ENCODE measurements around the gene LRRC8A. TPM values are rescaled to one million over a fixed set of nuclear protein-coding genes. Genes with fewer than 3 reads are reported as not detected.
A peak's percentile ranks its signal among the peaks of the same experiment; 100 is the strongest.

LRRC8A gene
- total RNA-seq, 1 donor from 2014 or later: 68.8 TPM

GRCh38 chr9:128901379-128901778 lies 19.4 kb downstream of the LRRC8A start:
- no peak for DNase-seq (ENCODE audit: low read depth in 2 of 2)

GRCh38 chr9:128901822-128902221 lies 19.9 kb downstream of the LRRC8A start:
- DNase-seq (ENCODE audit: low read depth in 2 of 2): no peak

DNA sequence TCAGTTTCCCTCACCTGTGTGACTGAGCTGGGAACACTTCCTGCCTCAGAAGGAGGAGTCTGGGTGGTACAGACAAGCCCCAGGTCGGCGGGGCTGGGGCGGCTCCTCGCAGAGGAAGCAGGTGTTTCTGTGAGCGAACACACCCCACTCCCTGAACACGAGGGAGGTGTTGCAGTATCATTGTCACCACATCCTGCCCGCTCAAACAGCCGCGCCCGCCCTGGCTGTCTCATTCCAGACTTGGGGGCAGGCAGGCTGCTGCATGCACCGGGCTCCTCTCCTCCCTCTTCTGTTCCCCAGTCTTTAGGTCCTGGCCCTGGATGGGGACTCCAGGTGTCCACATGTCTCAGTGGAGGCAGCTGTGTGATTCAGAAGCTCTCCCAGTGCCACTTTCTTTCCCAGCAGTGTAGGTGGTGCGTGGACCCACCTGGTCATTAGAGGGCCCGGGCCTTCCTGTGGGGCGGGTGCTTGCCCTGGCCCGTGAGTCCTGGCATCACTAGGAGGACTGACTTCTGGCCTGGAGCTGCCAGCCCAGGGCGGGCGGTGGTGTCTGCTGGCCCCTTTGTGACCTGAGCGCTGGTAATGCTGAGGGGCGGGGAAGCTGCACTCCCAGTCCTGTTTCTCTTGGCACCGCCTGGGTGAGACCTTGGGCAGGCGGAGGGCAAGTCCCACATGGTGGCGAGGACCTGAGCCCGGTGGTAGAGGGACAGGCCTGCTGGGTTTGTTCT lies 20.6 kb downstream of the LRRC8A start:
- peak in 1 of 2 donors; percentile 48 for DNase-seq (ENCODE audit: low read depth in 2 of 2)

DNA sequence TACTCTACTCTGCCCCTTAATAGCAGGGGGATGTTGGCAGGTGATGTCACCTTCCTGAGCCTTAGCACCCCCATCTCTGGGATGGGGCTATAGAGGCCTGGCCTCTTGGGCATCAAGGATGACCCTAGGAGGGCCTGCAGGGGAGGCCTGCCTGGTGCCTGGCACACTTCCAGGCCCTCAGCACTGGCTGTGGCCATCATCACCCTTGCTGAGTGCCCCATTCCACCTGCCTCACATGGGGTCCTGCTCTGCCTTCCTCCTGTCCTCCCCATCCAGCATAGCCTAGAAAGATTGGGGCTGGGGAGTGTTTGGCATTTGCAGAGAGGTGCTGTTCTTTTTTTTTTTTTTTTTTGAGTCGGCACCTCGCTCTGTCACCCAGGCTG lies 21.1 kb downstream of the LRRC8A start:
- DNase-seq (ENCODE audit: low read depth in 2 of 2): no peak

GRCh38 chr9:128903871-128904620 lies 22.1 kb downstream of the LRRC8A start:
- no peak for DNase-seq (ENCODE audit: low read depth in 2 of 2)

GRCh38 chr9:128905964-128906363 lies 24.0 kb downstream of the LRRC8A start:
- DNase-seq (ENCODE audit: low read depth in 2 of 2): no peak

DNA sequence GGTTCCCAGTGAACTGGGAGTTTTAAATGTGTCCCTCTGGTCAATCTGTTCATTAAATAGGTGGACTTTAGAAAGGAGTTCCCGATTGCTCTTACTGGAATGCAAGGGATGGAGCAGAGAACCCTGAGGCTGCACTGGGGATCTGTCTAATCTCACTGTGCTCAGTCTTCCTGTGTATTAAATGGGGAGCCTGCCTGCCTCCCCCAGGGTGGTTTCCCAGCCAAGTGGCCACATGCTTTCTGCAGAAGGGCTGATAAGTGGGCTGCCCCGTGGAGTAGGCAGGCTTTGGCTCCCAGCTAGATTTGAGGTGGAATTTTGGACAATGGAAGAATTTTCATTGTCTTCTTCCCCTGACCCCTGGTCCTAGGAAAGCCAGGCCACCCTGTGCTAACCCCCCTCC lies 24.8 kb downstream of the LRRC8A start:
- DNase-seq (ENCODE audit: low read depth in 2 of 2): no peak

DNA sequence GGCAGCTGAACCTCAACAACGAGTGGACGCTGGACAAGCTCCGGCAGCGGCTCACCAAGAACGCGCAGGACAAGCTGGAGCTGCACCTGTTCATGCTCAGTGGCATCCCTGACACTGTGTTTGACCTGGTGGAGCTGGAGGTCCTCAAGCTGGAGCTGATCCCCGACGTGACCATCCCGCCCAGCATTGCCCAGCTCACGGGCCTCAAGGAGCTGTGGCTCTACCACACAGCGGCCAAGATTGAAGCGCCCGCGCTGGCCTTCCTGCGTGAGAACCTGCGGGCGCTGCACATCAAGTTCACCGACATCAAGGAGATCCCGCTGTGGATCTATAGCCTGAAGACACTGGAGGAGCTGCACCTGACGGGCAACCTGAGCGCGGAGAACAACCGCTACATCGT lies 26.4 kb downstream of the LRRC8A start:
- no peak for DNase-seq (ENCODE audit: low read depth in 2 of 2)

GRCh38 chr9:128909859-128910258 lies 27.9 kb downstream of the LRRC8A start:
- no peak for DNase-seq (ENCODE audit: low read depth in 2 of 2)

DNA sequence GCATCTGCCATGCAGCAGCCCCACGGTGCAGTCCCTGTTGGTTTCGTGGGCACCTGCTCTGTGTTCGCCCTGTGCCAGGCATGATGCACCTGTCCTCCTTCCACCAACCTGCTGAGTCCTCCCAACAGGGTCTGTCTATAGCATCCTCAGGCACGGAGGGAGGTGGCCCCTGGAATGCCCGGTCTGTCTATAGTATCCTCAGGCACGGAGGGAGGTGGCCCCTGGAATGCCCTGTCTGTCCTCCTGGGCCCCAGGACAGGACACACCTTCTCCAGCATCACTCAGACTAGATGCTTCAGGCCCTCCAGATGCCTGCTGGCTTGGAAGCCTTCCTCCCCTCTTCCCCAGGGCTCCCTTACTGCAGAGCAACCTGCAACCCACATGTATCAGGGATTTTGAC lies 29.0 kb downstream of the LRRC8A start:
- DNase-seq (ENCODE audit: low read depth in 2 of 2): no peak

- DNase-seq (ENCODE audit: low read depth in 2 of 2): peak in 1 of 2 donors; percentile 92
Measured at GRCh38 chr9:128911529-128912035, 29.6 kb downstream of the LRRC8A start.

DNA sequence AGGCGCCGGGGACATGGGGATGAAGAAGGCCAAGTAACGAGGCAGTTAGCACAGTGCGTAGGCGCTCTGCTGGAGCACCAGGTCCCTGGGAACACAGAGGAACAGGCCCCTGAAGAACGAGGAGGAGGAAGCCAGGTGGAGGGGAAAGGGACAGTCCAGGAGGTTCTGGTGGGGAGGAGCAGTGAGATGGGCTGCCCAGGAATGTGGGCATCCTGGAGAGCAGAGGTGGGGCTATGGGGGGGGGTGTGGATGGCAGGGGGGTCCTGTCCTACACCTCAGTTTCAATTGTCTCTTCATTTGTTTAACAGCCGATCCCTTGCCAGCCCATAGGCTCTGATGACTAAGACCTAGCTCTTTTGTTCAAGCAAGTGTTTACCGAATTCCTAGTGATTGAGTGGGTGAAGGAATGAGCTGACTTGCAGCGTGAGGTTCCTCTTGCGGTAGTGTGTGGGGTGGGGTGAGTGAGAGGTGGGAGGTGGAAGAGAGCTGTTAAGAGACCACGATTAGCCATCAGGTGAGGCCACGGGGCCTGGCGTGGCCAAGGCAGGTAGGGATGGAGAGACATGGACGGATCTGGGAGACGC lies 30.4 kb downstream of the LRRC8A start:
- DNase-seq (ENCODE audit: low read depth in 2 of 2): peak in 1 of 2 donors; percentile 90

- DNase-seq (ENCODE audit: low read depth in 2 of 2): no peak
Measured at GRCh38 chr9:128913048-128913900, 31.3 kb downstream of the LRRC8A start.

DNA sequence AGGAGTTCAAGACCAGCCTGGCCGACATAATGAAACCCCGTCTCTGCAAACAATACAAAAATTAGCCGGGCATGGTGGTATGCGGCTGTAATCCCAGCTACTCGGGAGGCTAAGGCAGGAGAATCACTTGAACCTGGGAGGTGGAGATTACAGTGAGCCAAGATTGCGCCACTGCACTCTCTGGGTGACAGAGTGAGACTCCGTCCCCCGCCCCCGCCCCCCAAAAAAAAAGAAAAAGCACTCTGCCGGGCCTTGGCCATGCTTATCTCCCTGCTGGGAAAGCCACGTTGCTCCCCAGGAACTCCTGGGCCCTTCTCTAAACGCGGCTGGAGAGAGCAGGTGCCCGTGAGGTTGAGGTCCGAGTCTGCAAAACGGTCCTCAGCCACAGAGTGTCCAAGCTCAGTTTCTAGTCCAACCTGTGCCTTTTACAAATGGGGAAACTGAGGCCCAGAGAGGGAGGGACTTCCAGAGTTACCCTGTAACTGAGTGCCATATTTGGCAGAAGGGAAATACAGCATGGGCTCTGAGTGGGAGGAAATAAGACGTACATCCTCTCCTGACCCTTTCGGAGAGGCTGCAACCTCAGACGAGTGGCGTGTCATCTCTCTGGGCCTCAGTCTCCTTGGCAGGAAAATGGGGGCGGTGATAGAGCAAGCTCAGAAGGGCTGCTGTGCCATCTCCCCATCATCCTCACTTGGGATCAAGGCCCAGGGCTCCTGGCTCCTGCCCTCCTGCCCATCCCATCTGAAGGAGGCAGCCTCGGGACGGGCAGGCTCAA lies 32.3 kb downstream of the LRRC8A start:
- no peak for DNase-seq (ENCODE audit: low read depth in 2 of 2)

GRCh38 chr9:128916204-128916603 lies 34.3 kb downstream of the LRRC8A start:
- DNase-seq (ENCODE audit: low read depth in 2 of 2): no peak

GRCh38 chr9:128916745-128917144 lies 34.8 kb downstream of the LRRC8A start:
- DNase-seq (ENCODE audit: low read depth in 2 of 2): no peak

GRCh38 chr9:128917151-128917849 lies 35.4 kb downstream of the LRRC8A start:
- peak in 1 of 2 donors; percentile 75 for DNase-seq (ENCODE audit: low read depth in 2 of 2)

DNA sequence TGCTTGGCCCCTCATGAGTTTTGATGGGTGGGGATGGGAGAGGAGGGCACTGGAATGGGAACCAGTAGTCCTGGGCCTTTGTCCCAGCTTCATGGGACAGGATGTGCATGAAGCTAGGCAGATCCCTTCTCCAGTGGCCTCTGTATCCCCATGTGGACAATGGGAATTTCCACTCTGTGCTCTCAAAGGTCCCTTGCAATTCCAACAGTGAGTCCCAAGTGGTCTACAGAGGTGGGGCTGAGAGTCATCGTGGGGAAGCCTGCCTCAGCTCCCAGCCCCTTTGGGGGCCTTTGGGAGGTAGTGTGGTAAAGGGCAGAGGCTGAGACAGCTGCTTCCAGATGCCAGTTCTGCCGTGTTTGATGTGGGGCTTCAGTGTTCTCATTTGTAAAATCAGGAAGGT lies 37.0 kb downstream of the LRRC8A start:
- no peak for DNase-seq (ENCODE audit: low read depth in 2 of 2)

DNA sequence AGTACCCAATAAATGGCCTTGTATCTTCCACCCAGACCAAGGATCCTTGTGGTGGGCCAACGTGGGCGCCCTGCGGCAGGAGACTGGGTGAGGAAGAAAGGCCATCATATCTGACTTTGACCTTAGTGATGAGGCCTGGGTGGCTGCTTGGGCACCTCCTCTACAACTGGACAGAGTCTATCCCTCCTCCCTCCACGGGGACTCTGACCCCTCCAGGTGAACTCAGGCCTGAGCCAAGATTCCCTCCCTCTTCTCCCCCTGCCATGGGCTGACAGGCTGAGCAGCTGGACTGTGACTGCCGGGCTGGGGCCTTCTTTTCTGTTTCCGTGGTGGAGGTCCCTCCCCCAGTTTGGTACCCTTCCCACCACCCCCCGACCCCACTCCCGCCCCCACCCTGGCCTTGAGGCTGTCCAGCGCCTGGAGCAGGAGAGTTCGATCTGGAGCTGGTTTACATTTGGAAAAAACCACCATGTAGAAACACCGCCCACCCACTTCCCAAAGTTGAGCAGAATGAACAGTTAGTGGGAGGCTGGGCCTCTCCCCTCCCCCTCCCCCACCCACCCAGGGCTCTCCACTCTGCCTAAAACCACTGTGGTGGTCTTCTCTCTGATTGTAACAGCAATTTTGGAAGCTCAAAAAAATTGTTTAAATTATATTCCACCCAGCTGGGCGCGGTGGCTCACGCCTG lies 37.6 kb downstream of the LRRC8A start:
- no peak for DNase-seq (ENCODE audit: low read depth in 2 of 2)
